Left lung (tissue), 14 donors: ENCODE data around the gene IGDCC3. TPM values are rescaled to one million over a fixed set of nuclear protein-coding genes. Genes with fewer than 3 reads are reported as not detected.

Experiments
- ATAC-seq: fragments of 200-7000 bp; cut with Tn5 transposase; one replicate; pipeline ENCODE4 v1.9.1; 2020; ENCODE audit warnings: moderate library complexity
- DNase-seq, 4 donors: peaks; one replicate each; pipeline ENCODE4 v3.0.0-alpha.2; 2013 to 2020
- H3K27ac ChIP-seq, 2 donors: fragments of 200-600 bp; sonication (generic) in 1 of 2; one replicate each; pipeline versions ENCODE4 v1.5.0 to v1.8.0; 2020 to 2021
- H3K27me3 ChIP-seq, 2 donors: fragments of 200-600 bp; sonication (generic) in 1 of 2; one replicate each; pipeline versions ENCODE4 v1.5.0 to v1.8.0; 2020 to 2021
- H3K36me3 ChIP-seq, 2 donors: fragments of 200-600 bp; sonication (generic) in 1 of 2; one replicate each; pipeline versions ENCODE4 v1.5.0 to v1.8.0; 2020 to 2021
- H3K4me1 ChIP-seq, 2 donors: fragments of 200-600 bp; one replicate each; pipeline ENCODE4 v1.8.0; 2021
- H3K4me3 ChIP-seq, 2 donors: fragments of 200-600 bp; sonication (generic) in 1 of 2; one replicate each; pipeline versions ENCODE4 v1.5.0 to v1.8.0; 2020 to 2021; ENCODE audit warnings: mild to moderate bottlenecking in 1 of 2
- H3K9me3 ChIP-seq, 2 donors: fragments of 200-600 bp; sonication (generic) in 1 of 2; one replicate each; pipeline versions ENCODE4 v1.5.0 to v1.8.0; 2020 to 2021
- CTCF ChIP-seq, 2 donors: fragments of 200-600 bp; sonication (generic) in 1 of 2; IDR thresholded peaks; one replicate each; pipeline versions ENCODE4 v1.5.0 to v1.8.0; 2021; ENCODE audit warnings: antibody characterized with exemption in 2 of 2
- intact Hi-C, 2 donors: fragments of 100-400 bp; cut with DNase I; formaldehyde crosslinking; loops; one replicate each; pipeline versions ENCODE4 v1.11.2 to v1.14.2; 2022
- long read RNA-seq, 12 donors: library from polyadenylated mRNA in 2 of 12; unstranded in 2 of 12; transcript quantifications; one replicate each; pipeline ENCODE4 v2.0.0 and lab custom pipeline, GENCODE V29; 2019 to 2026
- polyA plus RNA-seq, 6 donors: library from polyadenylated mRNA; unstranded; fragments of 120-200 nt; gene quantifications; one replicate each; pipeline ENCODE4 v1.2.1, GENCODE V29; 2013; ENCODE audit not compliant: insufficient read length in 6 of 6
- total RNA-seq, 2 donors: library from RNA; stranded (reverse); fragmentation: NEBNext Ultra II Directional; extraction: Animal tissue kit (Norgen Biotek cat#: 25700); gene quantifications; one replicate each; pipeline ENCODE4 v1.2.1, GENCODE V29; 2021
- donor health status: DM: no; HTN: yes; CAD: no.
- donor health status: DM: no; HTN: no; CAD: no.

The IGDCC3 gene
- under 1 TPM in 1 of 2 donors, not detected in 1; 0.20 TPM for total RNA-seq
- 10 to 100 TPM in 5 of 6 donors, 1 to 10 TPM in 1; 6.3 to 12.8 (median 12.1) TPM for polyA plus RNA-seq
- long read RNA-seq, donor 1: 0 reads
- long read RNA-seq, donor 2, full-length matches to known transcripts: 1 of 1 reads
- long read RNA-seq, donor 2, partial matches to known transcripts: 0 of 1 reads
- long read RNA-seq, donor 2, other reads (novel, unspliced or antisense): 0 of 1 reads
- long read RNA-seq, donor 3, full-length matches to known transcripts: 1 of 1 reads
- long read RNA-seq, donor 3, partial matches to known transcripts: 0 of 1 reads
- long read RNA-seq, donor 3, other reads (novel, unspliced or antisense): 0 of 1 reads
- long read RNA-seq, donor 4: 0 reads
- long read RNA-seq, donor 5: 0 reads
- long read RNA-seq, donor 6, full-length matches to known transcripts: 1 of 13 reads
- long read RNA-seq, donor 6, partial matches to known transcripts: 12 of 13 reads
- long read RNA-seq, donor 6, other reads (novel, unspliced or antisense): 0 of 13 reads
- long read RNA-seq, donor 7, full-length matches to known transcripts: 1 of 1 reads
- long read RNA-seq, donor 7, partial matches to known transcripts: 0 of 1 reads
- long read RNA-seq, donor 7, other reads (novel, unspliced or antisense): 0 of 1 reads
- long read RNA-seq, donor 8: 0 reads
- long read RNA-seq, donor 9: 0 reads
- long read RNA-seq, donor 10: 0 reads
- long read RNA-seq, donor 11: 0 reads
- long read RNA-seq, donor 12, full-length matches to known transcripts: 1 of 1 reads
- long read RNA-seq, donor 12, partial matches to known transcripts: 0 of 1 reads
- long read RNA-seq, donor 12, other reads (novel, unspliced or antisense): 0 of 1 reads

DNA sequence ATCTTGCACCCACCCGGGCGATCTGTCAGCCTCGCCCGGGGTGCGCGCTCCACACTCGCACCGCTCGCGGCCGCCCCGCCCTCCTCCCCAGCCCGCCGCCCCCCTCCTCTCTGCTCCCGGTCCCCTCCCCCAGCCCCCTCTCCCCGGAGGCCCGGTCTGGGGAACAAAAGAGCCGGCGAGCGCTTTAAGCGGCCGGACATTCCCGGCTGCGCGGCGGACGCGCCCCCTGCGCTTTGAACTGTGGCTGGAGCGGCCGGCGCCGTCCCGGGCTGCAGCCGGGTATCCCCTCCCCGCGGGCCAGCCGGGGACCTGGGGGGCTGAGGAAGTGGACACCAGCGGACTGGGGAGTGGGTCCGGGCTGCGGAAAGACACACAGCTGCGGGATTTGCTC, at the start of gene IGDCC3:
Gene IGDCC3 (minus strand): TSS at position 27 of the 391 bp plus-strand sequence. CDS start 214 bp downstream, outside the sequence.
- Histone ChIP-seq H3K4me3 (peak within 1 kb of the TSS; percentile 34 to 40), H3K4me1 (peaks cover 8 to 22% of the 10 kb centered on the region in 2 donors), H3K36me3 (no peaks in the 10 kb centered on the region), H3K9me3 (no peaks in the 10 kb centered on the region), H3K27me3 (peaks cover 34 to 98% of the 10 kb centered on the region in 2 donors), H3K27ac (no peak within 1 kb of the TSS)
- no peak for ATAC-seq
- DNase-seq: peak in 2 of 4 donors; percentile 57 to 78
- TF ChIP-seq CTCF (IDR thresholded peaks at IDR 0.05): no peak
- intact Hi-C loops: no loop called here

DNA sequence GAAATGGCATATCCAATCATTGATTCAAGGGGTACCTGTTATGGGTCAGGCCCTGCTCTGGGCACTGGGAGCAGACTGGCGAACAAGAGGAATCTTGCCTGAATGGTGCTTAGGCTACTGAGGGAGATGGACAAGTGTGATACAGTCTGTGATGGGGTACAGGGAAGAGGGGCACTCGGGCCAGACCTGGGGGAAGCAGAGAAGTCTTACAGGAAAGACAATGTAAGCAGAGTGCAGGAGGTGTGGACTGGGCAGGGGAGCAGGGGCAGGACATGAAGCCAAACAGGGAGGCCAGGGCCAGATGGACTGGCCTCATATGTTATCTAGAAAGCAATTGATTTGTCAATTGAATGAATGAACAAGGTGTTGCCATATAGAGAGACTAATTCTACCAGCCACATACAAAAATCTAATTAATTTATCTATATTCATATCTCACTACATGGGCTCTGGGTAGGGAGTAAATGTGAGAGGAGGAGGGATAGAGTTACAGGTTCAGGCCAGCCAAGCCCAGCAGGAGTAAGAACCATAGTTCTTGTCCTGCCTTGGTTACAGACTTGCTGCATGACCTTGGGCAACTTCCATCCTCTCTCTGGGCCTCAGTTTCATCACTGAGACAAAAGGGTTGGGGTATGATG, 48.5 kb upstream of the IGDCC3 start:
- TF ChIP-seq CTCF (IDR thresholded peaks at IDR 0.05): no peak
- no peak for DNase-seq
- H3K36me3 ChIP-seq: no peaks in the 10 kb centered on the region
- intact Hi-C loops: no loop called here
- H3K9me3 ChIP-seq: no peaks in the 10 kb centered on the region
- H3K27ac ChIP-seq: no peak overlapping the region
- H3K27me3 ChIP-seq: peaks cover 0 to 31% of the 10 kb centered on the region in 2 donors
- ATAC-seq: no peak
- peaks cover 6 to 9% of the 10 kb centered on the region in 2 donors for H3K4me1 ChIP-seq
- H3K4me3 ChIP-seq: no peak overlapping the region

GRCh38 chr15:65424683-65425082, 46.9 kb upstream of the IGDCC3 start:
- no peak overlapping the region for H3K4me3 ChIP-seq
- intact Hi-C loops: no loop called here
- peaks cover 0 to 48% of the 10 kb centered on the region in 2 donors for H3K27me3 ChIP-seq
- no peaks in the 10 kb centered on the region for H3K36me3 ChIP-seq
- peaks cover 11 to 14% of the 10 kb centered on the region in 2 donors for H3K4me1 ChIP-seq
- H3K27ac ChIP-seq: no peak overlapping the region
- no peak for TF ChIP-seq CTCF (IDR thresholded peaks at IDR 0.05)
- DNase-seq (no peak), ATAC-seq (no peak)
- H3K9me3 ChIP-seq: no peaks in the 10 kb centered on the region

DNA sequence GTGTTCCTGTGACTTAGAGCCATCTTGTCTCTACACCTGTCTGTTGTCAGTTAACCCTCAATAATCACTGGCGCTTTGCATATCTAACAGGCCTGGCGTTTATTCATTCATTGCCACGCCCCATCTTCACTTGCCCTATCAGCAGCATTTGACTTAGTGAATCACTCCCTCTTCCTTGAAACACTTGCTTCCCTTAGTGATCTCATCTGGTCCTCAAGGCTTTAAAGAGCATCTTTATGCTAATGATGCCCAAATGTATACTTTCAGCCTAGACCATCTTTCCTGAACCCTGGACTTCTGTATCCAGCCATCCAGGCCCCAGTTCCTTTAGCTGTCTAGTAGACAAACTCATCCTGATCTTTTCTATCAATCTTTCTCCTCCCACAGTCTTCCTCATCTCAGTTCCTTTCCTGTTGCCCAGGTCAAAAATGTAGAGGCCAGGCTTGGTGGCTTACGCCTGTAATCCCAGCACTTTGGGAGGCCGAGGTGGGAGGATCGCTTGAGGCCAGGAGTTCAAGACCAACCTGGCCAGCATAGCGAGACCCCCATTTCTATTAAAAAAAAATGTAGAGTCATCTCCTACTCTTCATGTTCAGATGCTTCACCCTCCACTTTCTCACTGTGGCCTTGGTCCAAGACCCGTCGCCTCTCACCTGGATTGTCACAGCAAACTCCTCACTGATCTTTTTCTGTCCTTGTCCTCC, 46.3 kb upstream of the IGDCC3 start:
- DNase-seq (no peak), ATAC-seq (no peak)
- Histone ChIP-seq H3K27me3 (peaks cover 0 to 53% of the 10 kb centered on the region in 2 donors), H3K4me3 (no peak overlapping the region), H3K27ac (no peak overlapping the region), H3K4me1 (peaks cover 11 to 14% of the 10 kb centered on the region in 2 donors), H3K9me3 (no peaks in the 10 kb centered on the region), H3K36me3 (no peaks in the 10 kb centered on the region)
- intact Hi-C loops: no loop called here
- TF ChIP-seq CTCF (IDR thresholded peaks at IDR 0.05): no peak
